Heart left ventricle (tissue), 16 donors: ENCODE measurements around the gene VENTX. TPM values are rescaled to one million over a fixed set of nuclear protein-coding genes. Genes with fewer than 3 reads are reported as not detected.
"Not testable (repeated sequence)": the region's sequence is repeated elsewhere in the genome, so short reads cannot be mapped to it uniquely, and the experiment has no call there.

ENCODE experiments used
- ATAC-seq, 4 donors: fragments of 200-7000 bp; cut with Tn5 transposase; one replicate each; pipeline ENCODE4 v1.9.1; 2020 to 2022; ENCODE audit warnings: moderate library complexity in 4 of 4, mild to moderate bottlenecking in 3 of 4, moderate number of reproducible peaks in 1 of 4
- DNase-seq, 5 donors: peaks; one replicate each; pipeline ENCODE4 v3.0.0-alpha.2; 2020
- H3K27ac ChIP-seq, 12 donors: fragments of 200-600 bp; sonication (generic) in 4 of 12; one replicate each; pipeline versions ENCODE4 v1.5.0 to v1.8.0; 2016 to 2022; ENCODE audit warnings: mild to moderate bottlenecking in 2 of 12
- H3K27me3 ChIP-seq, 9 donors: fragments of 200-600 bp; sonication (generic) in 2 of 9; one replicate each; pipeline versions ENCODE4 v1.5.1 to v1.8.0; 2016 to 2022; ENCODE audit warnings: mild to moderate bottlenecking in 3 of 9
- H3K36me3 ChIP-seq, 9 donors: fragments of 200-600 bp; sonication (generic) in 2 of 9; one replicate each; pipeline versions ENCODE4 v1.5.0 to v1.8.0; 2018 to 2022; ENCODE audit warnings: mild to moderate bottlenecking in 2 of 9
- H3K4me1 ChIP-seq, 12 donors: fragments of 200-600 bp; sonication (generic) in 4 of 12; one replicate each; pipeline versions ENCODE4 v1.5.0 to v1.8.0; 2016 to 2022; ENCODE audit warnings: mild to moderate bottlenecking in 3 of 12
- H3K4me3 ChIP-seq, 12 donors: fragments of 200-600 bp; sonication (generic) in 4 of 12; one replicate each; pipeline versions ENCODE4 v1.5.0 to v1.8.0; 2017 to 2022; ENCODE audit warnings: mild to moderate bottlenecking in 9 of 12, moderate library complexity in 4 of 12
- H3K9me3 ChIP-seq, 12 donors: fragments of 200-600 bp; sonication (generic) in 4 of 12; one replicate each; pipeline versions ENCODE4 v1.5.0 to v1.8.0; 2016 to 2022; ENCODE audit warnings: mild to moderate bottlenecking in 1 of 12
- CTCF ChIP-seq, 12 donors: fragments of 200-600 bp; sonication (generic) in 4 of 12; IDR thresholded peaks; one replicate each; pipeline versions ENCODE4 v1.5.0 to v1.8.0; 2018 to 2022; ENCODE audit warnings: antibody characterized with exemption in 12 of 12, mild to moderate bottlenecking in 5 of 12
- POLR2A ChIP-seq, 2 donors: fragments of 450-650 bp; IDR thresholded peaks; one replicate each; pipeline ENCODE4 v1.6.1; 2017; ENCODE audit warnings: antibody characterized with exemption in 2 of 2, mild to moderate bottlenecking in 2 of 2, moderate library complexity in 2 of 2
- WGBS, 4 donors: extraction: QIAGEN DNeasy Blood & Tissue Kit in 2 of 4; methylation state at CpG; one replicate each; pipeline versions ENCODE4 v1.1.5 to v1.1.7; 2013 to 2018; 5-methylcytosine and 5-hydroxymethylcytosine counted together
- intact Hi-C, 10 donors: fragments of 100-400 bp; cut with DNase I; formaldehyde crosslinking; loops; one replicate each; pipeline versions ENCODE4 v1.11.1 to v1.14.2; 2022
- polyA plus RNA-seq, 2 donors: library from polyadenylated mRNA; stranded (reverse); fragments of 200-250 nt; gene quantifications; one replicate each; pipeline ENCODE4 v1.2.3, GENCODE V29; 2013
- total RNA-seq, 9 donors: library from RNA; depleted of rRNA in 2 of 9; stranded (reverse); fragments of >200 nt in 2 of 9; fragmentation: NEBNext Ultra II Directional in 3 of 9; extraction: Animal tissue kit (Norgen Biotek cat#: 25700) in 3 of 9; gene quantifications; one replicate each; pipeline versions ENCODE4 v1.1.0 to v1.2.4, GENCODE V29; 2016 to 2023
- donor health status: ischemic (EF 13 %, LVEDD 7.1; RV severe dilation, severe dysfunction).
- donor health status: healthy with polysubstance abuse.
- donor health status: DM: no; HTN: yes; CAD: no.
- donor health status: DM: no; HTN: no; CAD: no.
- donor health status: ischemic (EF 25% LVEDD 6.9; RV normal size, moderate dysfunction).
- donor health status: ischemic (EF 25% LVEDD 5.7; RV mildly dilated, moderate dysfunction).
- donor health status: healthy.
- donor health status: DM: yes; HTN: yes; CAD: no.
- donor health status: ischemic (EF 35%, LVEDD 5.7; RV mildly dilated, moderate dysfunction).
- donor health status: nonischemic (EF 11% LVEDD 7.7; RV severe dilation, severe dysfunction).
- donor health status: DM: yes; HTN: yes; CAD: no.
- donor health status: PGD.
- donor health status: ischemic (EF 29% LVEDD 5.4; RV normal size, mild dysfunction).
- donor health status: nonischemic (EF 23%, LVEDD 6.1; RV moderate dilation, normal function).

Gene VENTX
- total and polyA plus RNA-seq, 11 donors: 0.29 to 2.3 (median 0.58) TPM

GRCh38 chr10:133217800-133218589, 19.7 kb upstream of the VENTX start:
- no peak overlapping the region for H3K27ac ChIP-seq
- DNase-seq (no peak), ATAC-seq (no peak)
- 77 to 85% (median 82%) methylated on average over 18 to 25 of the region's 25 CpGs for WGBS, 4 donors
- no peaks in the 10 kb centered on the region for H3K36me3 ChIP-seq
- intact Hi-C loops: no loop called here
- TF ChIP-seq POLR2A (IDR thresholded peaks at IDR 0.05) (no peak), CTCF (IDR thresholded peaks at IDR 0.05) (no peak)
- no peak overlapping the region for H3K4me3 ChIP-seq
- H3K9me3 ChIP-seq: peaks cover 0 to 4% (median 0%) of the 10 kb centered on the region in 12 donors
- no peaks in the 10 kb centered on the region for H3K4me1 ChIP-seq
- peaks cover 0 to 39% (median 18%) of the 10 kb centered on the region in 9 donors for H3K27me3 ChIP-seq

GRCh38 chr10:133218891-133219290, 18.8 kb upstream of the VENTX start:
- ATAC-seq: no peak
- no peak for TF ChIP-seq CTCF (IDR thresholded peaks at IDR 0.05)
- TF ChIP-seq POLR2A (IDR thresholded peaks at IDR 0.05): no peak
- H3K4me3 ChIP-seq: no peak overlapping the region
- no peak overlapping the region for H3K27ac ChIP-seq
- no peaks in the 10 kb centered on the region for H3K4me1 ChIP-seq
- peaks cover 0 to 4% (median 0%) of the 10 kb centered on the region in 12 donors for H3K9me3 ChIP-seq
- intact Hi-C loops: no loop called here
- no peak for DNase-seq
- WGBS, 4 donors: 79 to 84% (median 84%) methylated on average over 11 to 20 of the region's 20 CpGs
- H3K36me3 ChIP-seq: no peaks in the 10 kb centered on the region
- peaks cover 0 to 33% (median 15%) of the 10 kb centered on the region in 9 donors for H3K27me3 ChIP-seq

GRCh38 chr10:133219782-133220181, 17.9 kb upstream of the VENTX start:
- ATAC-seq: no peak
- Histone ChIP-seq H3K27ac (no peak overlapping the region), H3K9me3 (peaks cover 0 to 4% (median 0%) of the 10 kb centered on the region in 12 donors), H3K4me3 (no peak overlapping the region), H3K27me3 (peaks cover 1 to 39% (median 21%) of the 10 kb centered on the region in 9 donors), H3K36me3 (no peaks in the 10 kb centered on the region), H3K4me1 (peaks cover 0 to 2% (median 0%) of the 10 kb centered on the region in 12 donors)
- intact Hi-C loops: no loop called here
- TF ChIP-seq POLR2A (IDR thresholded peaks at IDR 0.05) (no peak), CTCF (IDR thresholded peaks at IDR 0.05) (no peak)
- WGBS, 4 donors: 12 to 16% (median 16%) methylated on average over 11 to 28 of the region's 28 CpGs; no CpG with 5 or more reads in 1 of the 4 donors
- DNase-seq: no peak

- no peak for TF ChIP-seq CTCF (IDR thresholded peaks at IDR 0.05)
- no peak for TF ChIP-seq POLR2A (IDR thresholded peaks at IDR 0.05)
- 80 to 88% (median 85%) methylated on average over 10 to 11 of the region's 11 CpGs for WGBS, 4 donors
- no peak for DNase-seq
These were observed 16.3 kb upstream of the VENTX start for GRCh38 chr10:133221331-133221730.

GRCh38 chr10:133221756-133222155, 15.9 kb upstream of the VENTX start:
- H3K4me1 ChIP-seq, H3K36me3 ChIP-seq, H3K27ac ChIP-seq, ATAC-seq, H3K4me3 ChIP-seq, DNase-seq, intact Hi-C loops, H3K9me3 ChIP-seq: not testable (repeated sequence)
- peaks cover 9 to 53% (median 35%) of the 10 kb centered on the region in 9 donors for H3K27me3 ChIP-seq
- WGBS, 4 donors: 87 to 93% (median 90%) methylated on average over 17 to 22 of the region's 22 CpGs

More at GRCh38 chr10:133221331-133221730, 16.3 kb upstream of the VENTX start:
- H3K9me3 ChIP-seq: peaks cover 0 to 4% (median 0%) of the 10 kb centered on the region in 12 donors
- intact Hi-C loops: no loop called here
- H3K27me3 ChIP-seq: peaks cover 7 to 49% (median 31%) of the 10 kb centered on the region in 9 donors
- no peak overlapping the region for H3K4me3 ChIP-seq
- peaks cover 0 to 3% (median 0%) of the 10 kb centered on the region in 12 donors for H3K4me1 ChIP-seq
- no peak overlapping the region for H3K27ac ChIP-seq
- no peak for ATAC-seq
- H3K36me3 ChIP-seq: no peaks in the 10 kb centered on the region
